ENCODE data around the gene STRIP2. TPM values are rescaled to one million over a fixed set of nuclear protein-coding genes. Genes with fewer than 3 reads are reported as not detected.

STRIP2 gene
- polyA plus RNA-seq, 1 donor from 2014 or later: 7.4 TPM

GRCh38 chr7:129391546-129392171, 42.6 kb upstream of the STRIP2 start:
- Histone ChIP-seq H3K4me2 (ENCODE audit: low read length) (no peak overlapping the region), H3K27me3 (ENCODE audit: insufficient read depth, low read depth, low read length) (no peaks in the 10 kb centered on the region), H3K79me2 (replicated peaks; ENCODE audit: insufficient read depth, low read length) (no peaks in the 10 kb centered on the region), H4K20me1 (ENCODE audit: insufficient read depth) (no peaks in the 10 kb centered on the region), H3K36me3 (ENCODE audit: insufficient read depth, low read length) (peaks cover 9% of the 10 kb centered on the region), H3K27ac (ENCODE audit: low read length) (no peak overlapping the region), H3K9me2 (ENCODE audit: insufficient read depth, low read length) (no peaks in the 10 kb centered on the region), H2AFZ (ENCODE audit: low read depth, low read length) (no peak overlapping the region), H3K9me3 (ENCODE audit: low read length) (no peaks in the 10 kb centered on the region), H3F3A (ENCODE audit: insufficient read depth, low read length, poor library complexity, severe bottlenecking) (no peaks in the 10 kb centered on the region), H3K4me3 (ENCODE audit: low read length) (no peak overlapping the region), H3K9ac (ENCODE audit: low read length) (no peak overlapping the region)
- TF ChIP-seq REST (IDR thresholded peaks at IDR 0.05; ENCODE audit: borderline replicate concordance) (no peak), TAF1 (IDR thresholded peaks at IDR 0.05; ENCODE audit: low read depth) (no peak), EP300 (conservative IDR thresholded peaks at IDR 0.05; ENCODE audit: poor library complexity, severe bottlenecking) (no peak), EZH2 (IDR thresholded peaks at IDR 0.05; ENCODE audit: borderline replicate concordance, insufficient read depth, low read length, poor library complexity, severe bottlenecking) (no peak)

GRCh38 chr7:129393255-129393654, 41.0 kb upstream of the STRIP2 start:
- Histone ChIP-seq H3K4me3 (ENCODE audit: low read length) (no peak overlapping the region), H3K79me2 (replicated peaks; ENCODE audit: insufficient read depth, low read length) (no peaks in the 10 kb centered on the region), H3K9me3 (ENCODE audit: low read length) (no peaks in the 10 kb centered on the region), H2AFZ (ENCODE audit: low read depth, low read length) (no peak overlapping the region), H3K36me3 (ENCODE audit: insufficient read depth, low read length) (peaks cover 4% of the 10 kb centered on the region), H4K20me1 (ENCODE audit: insufficient read depth) (no peaks in the 10 kb centered on the region), H3K27me3 (ENCODE audit: insufficient read depth, low read depth, low read length) (no peaks in the 10 kb centered on the region), H3F3A (ENCODE audit: insufficient read depth, low read length, poor library complexity, severe bottlenecking) (no peaks in the 10 kb centered on the region), H3K4me2 (ENCODE audit: low read length) (no peak overlapping the region), H3K27ac (ENCODE audit: low read length) (no peak overlapping the region), H3K9ac (ENCODE audit: low read length) (no peak overlapping the region), H3K9me2 (ENCODE audit: insufficient read depth, low read length) (no peaks in the 10 kb centered on the region)
- TF ChIP-seq EP300 (conservative IDR thresholded peaks at IDR 0.05; ENCODE audit: poor library complexity, severe bottlenecking) (no peak), EZH2 (IDR thresholded peaks at IDR 0.05; ENCODE audit: borderline replicate concordance, insufficient read depth, low read length, poor library complexity, severe bottlenecking) (no peak), MXI1 (conservative IDR thresholded peaks at IDR 0.05; ENCODE audit: poor library complexity, severe bottlenecking) (no peak), POLR2AphosphoS5 (IDR thresholded peaks at IDR 0.05) (no peak), CTCF (IDR thresholded peaks at IDR 0.05; ENCODE audit: poor library complexity, severe bottlenecking) (no peak), RAD21 (conservative IDR thresholded peaks at IDR 0.05) (no peak)

- H3K27me3 ChIP-seq (ENCODE audit: insufficient read depth, low read depth, low read length): no peaks in the 10 kb centered on the region
- H3K4me3 ChIP-seq (ENCODE audit: low read length): no peak overlapping the region
- H4K20me1 ChIP-seq (ENCODE audit: insufficient read depth): no peaks in the 10 kb centered on the region
- peaks cover 4% of the 10 kb centered on the region for H3K36me3 ChIP-seq (ENCODE audit: insufficient read depth, low read length)
- H2AFZ ChIP-seq (ENCODE audit: low read depth, low read length): no peak overlapping the region
- H3K9ac ChIP-seq (ENCODE audit: low read length): no peak overlapping the region
- no peak overlapping the region for H3K27ac ChIP-seq (ENCODE audit: low read length)
- H3K9me2 ChIP-seq (ENCODE audit: insufficient read depth, low read length): no peaks in the 10 kb centered on the region
- TF ChIP-seq POLR2AphosphoS5 (IDR thresholded peaks at IDR 0.05) (no peak), EP300 (conservative IDR thresholded peaks at IDR 0.05; ENCODE audit: poor library complexity, severe bottlenecking) (no peak), RAD21 (conservative IDR thresholded peaks at IDR 0.05) (no peak), TAF1 (IDR thresholded peaks at IDR 0.05; ENCODE audit: low read depth) (no peak), CTCF (IDR thresholded peaks at IDR 0.05; ENCODE audit: poor library complexity, severe bottlenecking) (no peak), MXI1 (conservative IDR thresholded peaks at IDR 0.05; ENCODE audit: poor library complexity, severe bottlenecking) (no peak), REST (IDR thresholded peaks at IDR 0.05; ENCODE audit: borderline replicate concordance) (no peak), EZH2 (IDR thresholded peaks at IDR 0.05; ENCODE audit: borderline replicate concordance, insufficient read depth, low read length, poor library complexity, severe bottlenecking) (no peak), SMC3 (conservative IDR thresholded peaks at IDR 0.05; ENCODE audit: poor library complexity) (no peak)
- H3F3A ChIP-seq (ENCODE audit: insufficient read depth, low read length, poor library complexity, severe bottlenecking): no peaks in the 10 kb centered on the region
- no peaks in the 10 kb centered on the region for H3K9me3 ChIP-seq (ENCODE audit: low read length)
- H3K4me2 ChIP-seq (ENCODE audit: low read length): no peak overlapping the region
- no peaks in the 10 kb centered on the region for H3K79me2 ChIP-seq (replicated peaks; ENCODE audit: insufficient read depth, low read length)
Measured at GRCh38 chr7:129394101-129394500, 40.1 kb upstream of the STRIP2 start.

All from neural cell (in vitro differentiated cells).